Fibroblast of skin of left biceps (primary cell): ENCODE data around the gene EYA3.

Experiments used
- DNase-seq, 2 experiments: peaks; one replicate each; pipeline ENCODE4 v3.0.0-alpha.2; 2013; ENCODE audit warnings: low read depth in 2 of 2

Gene EYA3

DNA sequence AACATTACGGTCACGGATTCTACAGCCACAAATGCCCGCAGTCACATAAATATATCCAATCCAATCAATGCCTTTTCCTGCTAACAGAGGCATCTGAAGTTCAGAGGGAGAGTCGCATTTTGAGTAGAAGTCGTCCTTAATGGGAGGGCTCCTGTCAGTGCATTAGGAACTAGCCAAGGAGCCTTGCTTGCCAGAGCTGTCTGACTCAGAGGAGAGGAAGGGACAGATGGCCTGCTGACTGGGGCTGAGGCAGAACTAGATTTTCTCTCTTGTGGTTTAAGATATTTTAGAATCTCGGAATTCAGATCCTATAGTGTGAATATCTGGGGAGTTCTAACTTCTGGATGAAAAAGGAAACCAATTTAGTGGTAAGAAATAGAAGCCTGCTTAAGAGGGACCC, 118.0 kb downstream of the EYA3 start:
- peak; percentile 34 to 38 for DNase-seq

DNA sequence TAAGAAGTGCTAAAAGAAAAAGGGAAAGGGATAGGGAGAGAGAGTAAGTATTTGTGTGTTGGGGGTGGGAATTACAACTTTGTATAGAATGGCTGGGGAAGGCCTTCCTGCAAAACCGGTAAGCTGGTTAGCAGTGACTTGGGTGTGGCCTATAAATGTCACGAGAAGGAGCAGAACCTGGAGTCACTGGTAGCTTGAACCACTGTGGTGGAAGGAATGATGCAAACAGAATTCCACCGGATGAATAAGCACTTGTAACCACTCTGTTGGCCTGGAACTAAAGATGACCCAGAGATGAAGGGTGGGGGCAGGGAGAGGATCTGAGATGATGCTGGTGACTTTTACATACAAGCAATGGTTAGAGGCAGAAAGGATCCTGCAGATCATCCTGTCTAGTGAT, 119.7 kb downstream of the EYA3 start:
- peak; percentile 38 to 43 for DNase-seq

DNA sequence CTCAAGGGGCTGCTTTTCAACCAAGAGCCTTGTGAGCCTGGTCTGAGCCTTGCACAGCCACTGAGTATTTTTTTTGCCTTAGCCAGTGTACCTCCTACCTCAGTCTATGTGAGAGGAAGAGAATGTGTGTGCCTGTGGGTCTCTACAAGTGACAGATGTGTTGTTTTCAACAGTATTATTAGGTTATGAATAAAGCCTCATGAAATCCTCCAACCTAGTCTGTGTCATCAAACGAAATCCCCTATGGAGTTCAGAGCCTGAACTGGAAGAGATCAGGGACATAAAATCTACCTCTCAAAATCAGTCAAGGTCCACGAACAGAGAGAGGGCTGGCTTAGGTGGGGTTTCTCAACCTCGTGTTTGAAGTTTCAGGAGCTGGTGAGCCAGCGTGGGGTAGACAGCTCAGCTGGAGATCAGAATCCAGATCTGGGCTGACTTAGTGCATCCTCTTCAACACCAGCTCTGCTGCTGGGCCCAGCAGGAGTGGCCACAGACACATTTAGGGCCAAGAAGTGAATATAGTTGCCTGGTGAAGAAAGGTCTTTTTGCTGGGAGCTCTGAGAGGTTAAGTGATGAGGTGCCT, 120.4 kb downstream of the EYA3 start:
- DNase-seq = no peak

DNA sequence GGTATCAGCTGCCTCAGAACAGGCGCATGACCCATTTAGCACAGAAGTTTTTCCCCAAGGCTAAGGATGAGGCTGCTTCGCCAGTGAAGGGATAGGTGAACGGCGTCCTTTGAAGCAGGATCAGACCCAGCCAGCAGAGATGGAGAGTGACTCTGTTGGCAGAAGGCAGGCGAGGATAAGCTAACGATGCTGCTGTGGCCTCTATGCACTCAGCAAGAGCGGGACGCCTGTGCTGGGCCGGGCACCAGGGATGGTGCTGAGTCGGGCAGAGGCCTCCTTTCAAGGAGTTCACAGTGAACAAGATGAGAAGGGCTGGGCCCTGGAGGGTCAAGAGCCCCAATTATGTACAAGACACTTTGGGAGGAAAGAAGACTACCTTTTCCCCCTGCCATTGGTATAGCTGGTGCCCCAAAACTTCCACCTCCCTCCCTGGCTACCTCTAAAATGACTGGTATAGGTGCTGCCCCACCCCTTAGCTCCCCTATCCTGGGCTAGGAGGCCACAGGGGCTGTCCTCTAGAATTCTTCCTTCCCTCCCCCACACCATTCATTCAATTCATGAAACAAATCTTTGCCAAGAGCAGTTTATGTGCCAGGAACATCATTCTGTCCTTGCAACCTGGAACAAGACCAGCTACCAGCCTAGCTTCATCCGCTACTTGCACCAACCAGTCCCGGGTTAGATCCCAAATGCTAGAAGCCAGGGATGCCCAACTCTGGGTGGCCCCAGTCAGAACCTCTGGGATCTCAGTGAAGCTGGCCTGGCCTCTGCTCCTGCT, 121.1 kb downstream of the EYA3 start:
- DNase-seq = no peak

DNA sequence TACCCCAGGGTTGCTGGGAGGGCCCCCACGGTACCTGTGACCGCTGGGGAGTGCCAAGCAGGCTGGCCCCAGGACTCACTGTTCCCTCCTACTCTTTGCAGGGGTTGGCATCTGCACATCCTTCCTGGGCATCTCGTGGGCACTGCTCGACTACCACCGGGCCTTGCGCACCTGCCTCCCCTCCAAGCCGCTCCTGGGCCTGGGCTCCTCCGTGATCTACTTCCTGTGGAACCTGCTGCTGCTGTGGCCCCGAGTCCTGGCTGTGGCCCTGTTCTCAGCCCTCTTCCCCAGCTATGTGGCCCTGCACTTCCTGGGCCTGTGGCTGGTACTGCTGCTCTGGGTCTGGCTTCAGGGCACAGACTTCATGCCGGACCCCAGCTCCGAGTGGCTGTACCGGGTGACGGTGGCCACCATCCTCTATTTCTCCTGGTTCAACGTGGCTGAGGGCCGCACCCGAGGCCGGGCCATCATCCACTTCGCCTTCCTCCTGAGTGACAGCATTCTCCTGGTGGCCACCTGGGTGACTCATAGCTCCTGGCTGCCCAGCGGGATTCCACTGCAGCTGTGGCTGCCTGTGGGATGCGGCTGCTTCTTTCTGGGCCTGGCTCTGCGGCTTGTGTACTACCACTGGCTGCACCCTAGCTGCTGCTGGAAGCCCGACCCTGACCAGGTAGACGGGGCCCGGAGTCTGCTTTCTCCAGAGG, 121.9 kb downstream of the EYA3 start:
- DNase-seq = no peak

DNA sequence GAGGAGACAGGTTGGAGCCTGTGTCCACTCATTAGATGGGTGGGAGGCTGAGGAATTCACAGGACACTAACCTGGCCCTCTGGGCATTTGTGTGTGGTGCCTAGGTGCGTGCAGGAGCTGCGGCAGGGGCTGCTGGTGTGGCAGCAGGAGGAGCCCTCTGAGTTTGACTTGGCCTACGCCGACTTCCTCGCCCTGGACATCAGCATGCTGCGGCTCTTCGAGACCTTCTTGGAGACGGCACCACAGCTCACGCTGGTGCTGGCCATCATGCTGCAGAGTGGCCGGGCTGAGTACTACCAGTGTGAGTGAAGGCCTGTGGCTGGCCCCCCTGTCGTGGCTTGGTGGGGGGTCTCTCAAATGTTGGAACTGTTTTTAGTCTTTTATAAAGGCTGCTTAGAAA, 125.0 kb downstream of the EYA3 start:
- DNase-seq = no peak

DNA sequence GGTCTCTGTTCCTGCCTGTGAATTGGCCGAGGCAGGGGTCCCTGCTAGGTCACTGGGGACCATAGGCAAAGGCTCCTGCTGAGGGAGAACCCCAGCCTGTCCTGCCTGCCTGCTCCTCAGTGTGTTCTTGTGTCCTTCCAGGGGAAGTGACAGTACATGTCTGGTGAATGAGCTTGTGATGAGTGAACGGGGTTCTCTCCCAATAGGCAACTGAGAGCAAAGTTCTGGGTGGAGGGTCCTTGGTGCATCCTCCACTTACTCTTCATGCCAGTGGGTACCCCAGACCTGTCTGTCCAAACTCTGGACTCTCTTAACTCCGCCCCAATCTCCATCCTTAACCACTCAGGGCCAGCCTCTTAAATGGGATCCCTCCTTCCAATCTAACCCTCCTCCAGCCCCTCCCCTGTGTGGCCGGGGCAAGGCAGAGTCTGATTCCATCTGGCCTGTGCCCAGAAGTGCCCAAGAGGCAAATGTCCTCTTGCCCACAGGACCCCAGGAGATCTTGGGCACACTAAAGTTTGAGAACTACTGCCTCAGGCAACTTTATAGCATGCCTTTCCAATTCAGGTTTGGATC, 126.7 kb downstream of the EYA3 start:
- no peak for DNase-seq

DNA sequence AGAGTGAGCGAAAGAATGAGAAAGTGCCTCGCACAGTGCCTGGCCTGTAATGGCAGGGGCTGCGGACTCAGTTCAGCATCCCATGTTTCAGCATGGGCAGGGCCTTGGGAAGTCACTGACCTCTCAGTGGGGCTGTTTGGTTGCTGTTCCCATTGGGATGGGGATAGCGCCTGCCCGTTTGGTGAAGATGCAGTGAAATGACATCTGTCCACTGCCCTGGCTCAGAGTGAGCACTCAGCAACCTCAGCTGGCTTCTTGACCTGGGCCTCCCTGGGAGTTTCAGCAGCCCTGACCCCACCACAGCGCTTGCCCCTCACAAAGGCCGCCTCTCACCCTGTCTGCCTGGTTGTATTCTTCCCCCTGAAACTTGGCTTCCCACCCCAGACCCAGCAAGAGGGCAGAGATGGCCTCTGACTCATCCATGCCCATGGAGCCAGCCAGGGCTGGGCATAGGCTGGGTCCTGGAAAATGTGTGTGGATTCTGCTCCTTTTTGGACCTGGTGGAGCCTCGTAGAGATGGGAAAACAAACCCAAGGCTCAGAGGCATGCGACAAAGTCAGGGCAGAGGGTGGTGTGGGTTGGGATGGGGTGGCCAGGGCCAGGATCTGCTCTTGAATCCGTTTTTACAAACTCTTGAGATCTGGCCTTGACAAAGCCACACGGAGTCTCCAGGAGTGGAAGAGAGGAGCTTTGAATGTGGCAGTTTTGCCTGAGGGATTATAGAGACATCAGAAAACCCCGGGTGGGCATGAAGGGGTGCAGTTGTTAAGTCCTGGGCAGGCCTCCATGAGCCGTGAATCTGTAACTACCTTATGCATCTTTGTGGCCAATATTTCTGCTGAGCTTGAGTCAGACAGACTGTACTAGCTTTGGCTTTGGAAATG, 127.4 kb downstream of the EYA3 start:
- DNase-seq = no peak

DNA sequence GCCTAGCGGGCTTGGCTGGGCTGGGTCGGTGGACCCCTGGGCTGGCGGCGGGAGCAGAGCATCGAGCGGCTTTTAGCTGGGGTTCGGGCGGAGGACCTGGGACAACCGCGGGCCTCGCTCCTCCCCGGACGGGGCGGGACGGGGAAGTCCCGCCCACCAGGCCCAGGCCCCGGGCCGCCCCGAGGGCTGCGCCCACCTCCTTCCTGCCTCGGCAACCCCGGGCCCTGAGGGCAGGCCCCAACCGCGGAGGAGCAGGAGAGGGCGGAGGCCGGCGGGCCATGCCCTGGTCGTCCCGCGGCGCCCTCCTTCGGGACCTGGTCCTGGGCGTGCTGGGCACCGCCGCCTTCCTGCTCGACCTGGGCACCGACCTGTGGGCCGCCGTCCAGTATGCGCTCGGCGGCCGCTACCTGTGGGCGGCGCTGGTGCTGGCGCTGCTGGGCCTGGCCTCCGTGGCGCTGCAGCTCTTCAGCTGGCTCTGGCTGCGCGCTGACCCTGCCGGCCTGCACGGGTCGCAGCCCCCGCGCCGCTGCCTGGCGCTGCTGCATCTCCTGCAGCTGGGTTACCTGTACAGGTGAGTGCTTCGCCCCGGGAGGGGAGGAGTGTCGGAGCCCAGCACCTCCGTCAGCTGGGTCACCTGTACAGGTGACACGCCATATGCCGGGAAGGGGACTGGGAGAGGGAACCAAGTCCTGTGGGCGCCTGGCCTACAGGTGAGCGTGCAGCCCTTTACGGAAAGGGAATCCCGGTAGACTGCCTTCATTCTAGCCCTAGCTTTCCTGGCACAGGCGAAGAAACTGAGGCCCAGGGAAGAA, 128.4 kb downstream of the EYA3 start, which contains the start of gene XKR8:
TSS of gene XKR8 (plus strand) at position 182 of the 812 bp plus-strand sequence. CDS start at position 279, 97 bp downstream.
- DNase-seq = peak; percentile 30 to 32

DNA sequence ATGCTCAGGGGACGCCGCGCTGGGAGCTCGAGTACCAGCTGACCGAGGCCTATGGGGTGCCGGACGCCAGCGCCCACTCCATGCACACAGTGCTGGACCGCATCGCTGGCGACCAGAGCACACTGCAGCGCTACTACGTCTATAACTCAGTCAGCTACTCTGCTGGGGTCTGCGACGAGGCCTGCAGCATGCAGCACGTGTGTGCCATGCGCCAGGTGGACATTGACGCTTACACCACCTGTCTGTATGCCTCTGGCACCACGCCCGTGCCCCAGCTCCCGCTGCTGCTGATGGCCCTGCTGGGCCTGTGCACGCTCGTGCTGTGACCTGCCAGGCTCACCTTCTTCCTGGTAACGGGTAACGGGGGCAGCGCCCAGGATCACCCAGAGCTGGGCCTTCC, 129.9 kb downstream of the EYA3 start:
- DNase-seq = no peak

DNA sequence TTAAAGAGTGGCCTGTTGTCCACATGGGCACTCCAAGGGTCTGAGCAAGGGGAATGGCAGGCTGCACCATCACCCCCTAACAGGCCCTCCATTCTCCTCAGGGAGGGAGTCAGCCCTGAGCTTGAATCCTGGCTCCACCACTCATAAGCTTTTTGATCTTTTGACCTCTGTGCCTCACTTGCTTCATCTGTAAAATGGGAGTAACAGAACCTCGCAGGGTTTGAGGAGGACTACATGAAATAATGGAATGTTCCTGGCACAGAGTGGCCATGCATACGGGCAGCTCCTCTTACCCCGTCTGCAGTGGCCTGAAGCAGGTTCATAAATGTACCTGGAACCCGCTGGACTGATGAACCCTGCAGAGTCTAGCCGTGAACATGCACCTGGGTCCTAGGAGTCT, 130.8 kb downstream of the EYA3 start:
- no peak for DNase-seq

DNA sequence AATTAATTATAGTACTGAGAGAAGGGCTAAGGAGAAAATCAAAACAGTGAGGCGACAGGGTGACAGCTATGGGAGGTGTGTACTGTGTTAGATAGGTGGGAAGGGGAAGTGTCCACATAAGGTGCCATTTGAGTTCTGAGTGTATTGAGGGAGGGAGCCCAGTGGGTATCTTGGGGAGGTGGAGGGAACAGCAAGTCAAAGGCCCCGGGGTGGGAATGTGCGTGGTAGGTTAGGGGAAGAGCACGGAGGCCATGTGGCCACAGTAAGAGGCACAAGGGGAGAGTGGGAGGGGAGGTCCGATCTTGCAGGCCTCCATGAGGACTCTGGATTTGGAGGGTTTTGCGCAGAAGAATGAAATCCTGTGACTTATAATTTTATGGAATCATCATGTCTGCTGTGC, 131.6 kb downstream of the EYA3 start:
- DNase-seq = no peak

DNA sequence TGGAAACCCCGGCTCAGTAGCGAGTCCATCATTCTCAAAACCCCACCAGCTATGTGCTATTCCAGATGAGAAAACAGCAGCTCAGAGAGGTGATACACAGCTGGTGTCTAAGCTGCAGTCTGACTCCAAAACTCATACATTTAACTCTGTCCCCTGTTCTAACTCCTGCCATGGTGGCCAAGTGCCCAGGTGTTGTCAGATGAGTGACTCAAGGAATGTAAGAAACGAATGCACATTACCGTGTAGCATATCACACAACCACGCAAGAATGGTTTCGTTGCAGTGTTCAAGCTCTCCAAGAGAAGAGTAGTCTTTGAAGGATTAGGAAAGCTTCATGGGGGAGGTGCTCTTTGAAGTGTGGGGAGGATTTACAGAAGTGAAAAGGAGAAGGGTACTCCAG, 133.3 kb downstream of the EYA3 start:
- DNase-seq = no peak

DNA sequence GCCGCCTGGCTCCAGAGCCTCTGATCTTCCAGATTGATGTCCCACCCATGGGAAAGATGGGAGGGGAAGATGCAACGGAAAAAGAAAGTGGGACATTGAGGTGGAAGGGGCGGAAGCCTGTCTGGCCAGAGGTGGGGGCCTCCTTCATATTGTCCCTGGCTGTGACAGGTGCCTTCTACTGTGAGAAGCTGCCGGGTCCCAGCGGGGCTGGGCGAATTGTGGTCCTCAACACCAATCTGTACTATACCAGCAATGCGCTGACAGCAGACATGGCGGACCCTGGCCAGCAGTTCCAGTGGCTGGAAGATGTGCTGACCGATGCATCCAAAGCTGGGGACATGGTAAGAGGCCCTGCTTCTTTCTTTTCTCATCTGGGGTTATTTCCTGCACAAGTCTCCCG, 134.2 kb downstream of the EYA3 start:
- DNase-seq = no peak

DNA sequence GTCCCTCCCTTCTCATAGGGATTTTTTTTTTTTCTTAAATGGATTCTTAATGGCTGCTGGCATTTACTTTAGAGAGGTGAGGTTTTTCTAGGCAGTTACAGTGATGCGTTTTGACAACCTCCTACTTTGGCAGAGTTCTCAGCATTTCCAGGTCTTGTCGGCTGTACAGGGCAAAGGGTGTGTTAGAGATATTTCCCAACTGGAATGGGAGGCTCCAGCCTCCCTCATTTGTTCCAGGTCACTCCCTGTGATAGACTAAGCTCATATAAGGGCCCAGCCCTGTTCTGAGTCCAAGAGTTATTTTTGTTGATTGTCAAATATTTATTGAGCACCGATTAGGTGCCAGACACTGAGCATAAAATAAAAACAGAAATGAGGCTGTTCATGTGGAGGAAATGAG, 136.3 kb downstream of the EYA3 start:
- DNase-seq = no peak

DNA sequence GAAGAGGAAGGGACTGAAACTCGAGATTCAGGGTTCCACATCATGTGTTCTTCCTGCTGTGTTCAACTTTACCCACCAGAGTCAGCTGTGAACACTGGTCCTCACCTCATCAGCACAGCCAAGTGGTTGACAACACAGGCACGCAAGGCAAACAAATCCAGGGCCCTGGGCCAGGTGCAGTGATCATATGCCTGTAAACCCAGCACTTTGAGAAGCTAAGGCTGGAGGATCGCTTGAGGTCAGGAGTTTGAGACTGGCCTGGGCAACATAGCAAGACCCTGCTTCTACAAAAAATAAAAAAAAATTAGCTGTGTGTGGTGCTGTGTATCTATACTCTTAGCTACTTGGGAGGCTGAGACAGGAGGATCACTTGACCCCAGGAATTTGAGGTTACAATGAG, 137.0 kb downstream of the EYA3 start:
- no peak for DNase-seq

DNA sequence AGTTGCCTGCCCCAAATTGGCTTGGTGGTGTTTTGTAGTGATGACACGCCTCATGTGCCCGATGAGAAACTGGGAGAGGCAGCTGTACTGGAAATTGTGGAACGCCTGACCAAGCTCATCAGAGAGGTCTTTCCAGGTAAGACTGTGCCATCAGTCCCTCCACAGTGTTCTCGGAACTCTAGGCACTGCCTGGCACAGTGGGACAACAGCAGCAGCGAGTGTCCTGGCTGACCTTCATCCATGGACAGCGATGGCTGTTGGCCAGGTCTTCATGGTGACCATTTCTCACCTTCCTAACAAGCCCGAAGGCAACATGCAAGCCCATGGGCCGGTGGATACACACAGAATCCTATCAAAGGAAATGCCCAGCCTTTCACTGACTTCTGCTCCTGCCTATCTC, 139.4 kb downstream of the EYA3 start:
- DNase-seq = no peak

DNA sequence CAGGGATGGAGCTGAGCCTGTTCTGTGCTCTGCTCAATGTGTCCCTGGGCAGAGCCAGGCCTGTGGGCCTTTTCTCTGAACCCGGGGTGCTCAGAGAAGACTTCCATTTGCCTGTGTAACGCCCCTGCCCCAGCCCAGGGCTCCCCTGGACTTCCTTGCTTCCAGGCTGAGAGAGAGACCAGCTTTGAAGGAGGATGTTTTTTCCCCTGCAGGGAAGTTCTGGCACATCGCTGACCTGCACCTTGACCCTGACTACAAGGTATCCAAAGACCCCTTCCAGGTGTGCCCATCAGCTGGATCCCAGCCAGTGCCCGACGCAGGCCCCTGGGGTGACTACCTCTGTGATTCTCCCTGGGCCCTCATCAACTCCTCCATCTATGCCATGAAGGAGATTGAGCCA, 143.4 kb downstream of the EYA3 start:
- no peak for DNase-seq

DNA sequence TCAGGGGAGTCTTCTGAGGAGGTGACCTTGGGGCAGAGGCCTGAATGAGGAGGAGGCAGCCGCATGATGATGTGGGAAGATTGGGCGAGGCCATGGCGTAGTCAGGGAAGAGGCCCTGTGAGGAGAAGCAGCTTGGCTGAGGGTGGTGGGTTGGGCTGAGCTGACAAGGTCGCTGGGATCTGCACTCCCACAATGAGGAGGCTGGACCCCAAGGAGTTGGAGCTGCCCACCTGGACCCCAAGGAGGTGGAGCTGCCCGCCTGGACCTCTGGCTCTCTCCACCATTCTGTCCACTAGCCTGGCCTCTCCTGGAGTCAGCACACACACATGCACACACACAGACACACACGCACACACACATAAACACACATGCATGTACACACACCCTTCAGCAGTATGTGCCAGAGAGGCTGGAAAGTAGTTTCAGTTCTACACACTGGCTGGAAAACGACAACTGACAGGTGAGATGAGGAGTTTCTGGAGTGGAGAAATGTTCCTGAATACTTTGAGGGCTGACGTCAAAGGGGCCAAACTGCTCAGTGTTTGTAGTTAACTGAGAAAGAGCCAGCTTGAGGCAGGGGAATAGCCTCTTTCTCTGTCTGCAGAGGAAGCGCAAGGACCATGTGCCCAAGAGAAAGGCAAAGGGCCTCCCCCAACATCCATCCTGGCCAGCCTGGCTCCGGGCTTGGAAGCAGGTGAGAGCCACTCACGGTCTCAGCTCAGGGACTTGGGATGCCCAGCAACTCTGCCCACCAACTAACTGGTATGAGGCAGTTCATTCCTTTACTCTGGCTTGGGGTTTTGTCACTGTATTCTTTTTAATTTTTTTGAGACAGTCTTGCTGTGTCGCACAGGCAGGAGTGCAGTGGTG, 146.5 kb downstream of the EYA3 start:
- no peak for DNase-seq
